Measurements from ENCODE around the gene VGLL4. TPM values are rescaled to one million over a fixed set of nuclear protein-coding genes. Genes with fewer than 3 reads are reported as not detected.

VGLL4 gene
- polyA plus RNA-seq, 3 donors: 96.2 to 115 (median 106) TPM

DNA sequence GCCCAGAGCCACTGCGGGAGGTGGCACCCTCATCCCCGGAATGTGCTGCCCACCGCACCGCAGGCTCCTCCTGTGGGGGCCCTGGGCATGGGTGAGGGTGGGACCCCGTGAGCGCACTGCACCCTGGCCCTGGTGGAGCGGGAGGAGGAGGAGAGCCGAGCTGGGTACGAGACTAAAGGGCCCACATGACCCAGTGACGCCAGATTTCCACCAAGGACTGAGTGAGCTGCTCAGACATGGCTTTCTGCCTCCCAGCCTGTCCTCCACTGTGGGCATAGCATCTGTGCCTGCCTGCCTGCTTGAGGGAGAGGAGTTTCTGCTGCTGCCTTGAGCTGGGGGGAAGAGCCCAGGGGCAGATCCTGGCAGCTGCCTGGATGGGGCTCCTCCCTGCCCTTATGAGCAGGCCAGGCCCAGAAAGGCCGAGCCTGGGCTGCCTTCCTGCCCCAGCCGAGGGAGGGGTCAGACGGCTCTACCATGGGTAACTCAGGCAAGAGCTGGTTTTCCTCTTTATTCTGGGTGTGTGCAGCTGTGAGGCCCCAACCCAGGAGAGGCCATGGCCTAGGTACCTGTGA, 88.4 kb downstream of the VGLL4 start:
- DNase-seq: no peak

DNA sequence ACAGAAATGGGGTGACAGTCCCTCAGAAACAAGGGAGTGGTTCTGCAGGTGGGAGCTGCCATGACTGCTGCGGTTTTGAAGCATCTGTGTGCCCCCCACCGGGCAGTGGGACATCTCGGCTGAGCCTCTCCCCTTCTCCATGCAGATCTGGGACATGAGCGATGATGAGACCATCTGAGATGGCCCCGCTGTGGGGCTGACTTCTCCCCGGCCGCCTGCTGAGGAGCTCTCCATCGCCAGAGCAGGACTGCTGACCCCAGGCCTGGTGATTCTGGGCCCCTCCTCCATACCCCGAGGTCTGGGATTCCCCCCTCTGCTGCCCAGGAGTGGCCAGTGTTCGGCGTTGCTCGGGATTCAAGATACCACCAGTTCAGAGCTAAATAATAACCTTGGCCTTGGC, 89.0 kb downstream of the VGLL4 start:
- DNase-seq: no peak

- DNase-seq: no peak
Observed at GRCh38 chr3:11554236-11554610, 89.5 kb downstream of the VGLL4 start.

- no peak for DNase-seq
Observed at GRCh38 chr3:11553436-11554235, 90.1 kb downstream of the VGLL4 start.

DNA sequence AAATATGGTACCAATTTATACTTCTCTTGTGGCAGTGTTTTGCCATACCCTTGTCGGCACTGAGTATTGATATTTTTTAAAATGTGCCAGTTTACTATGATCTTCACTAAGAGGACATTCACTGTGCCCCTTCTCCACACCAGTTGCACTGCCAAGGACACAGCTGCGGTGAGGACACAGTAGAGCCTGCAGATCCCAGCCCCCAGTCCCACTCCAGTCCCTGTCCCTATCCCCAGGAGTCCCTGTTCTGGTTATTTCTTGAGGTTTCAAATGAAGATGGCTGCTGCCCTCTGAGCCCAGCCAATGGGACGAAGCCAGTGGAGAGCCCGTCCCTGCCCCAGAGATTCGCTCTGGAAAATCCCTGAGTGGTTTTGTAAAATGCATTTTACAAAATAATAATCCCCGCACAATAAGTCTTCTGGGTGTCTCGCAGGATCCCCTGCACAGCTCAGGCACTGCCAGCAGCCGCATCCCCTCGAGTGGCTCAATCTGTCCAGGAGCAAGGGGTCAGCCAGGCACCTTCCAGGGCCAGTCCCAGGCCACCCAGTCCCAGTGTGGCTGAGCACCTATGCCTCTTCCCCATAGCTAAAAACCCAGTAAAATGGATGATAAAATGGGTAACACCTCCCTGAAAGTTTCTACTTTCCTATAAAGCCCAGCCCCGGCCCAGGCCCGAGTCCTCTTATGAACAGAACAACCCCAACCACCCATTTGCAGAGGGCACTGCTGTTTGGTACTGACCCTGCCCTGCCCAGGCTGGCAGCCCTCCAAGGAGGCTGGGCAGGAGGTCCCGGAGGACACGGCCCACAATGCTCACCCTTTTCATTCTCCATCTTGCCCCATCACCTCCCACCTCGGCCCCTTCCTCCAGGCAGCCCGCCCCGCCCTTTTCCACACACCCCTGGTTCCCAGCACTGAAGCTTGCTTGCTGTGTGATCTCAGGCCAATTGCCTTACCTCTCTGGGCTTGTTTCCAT, 91.1 kb downstream of the VGLL4 start:
- no peak for DNase-seq

DNA sequence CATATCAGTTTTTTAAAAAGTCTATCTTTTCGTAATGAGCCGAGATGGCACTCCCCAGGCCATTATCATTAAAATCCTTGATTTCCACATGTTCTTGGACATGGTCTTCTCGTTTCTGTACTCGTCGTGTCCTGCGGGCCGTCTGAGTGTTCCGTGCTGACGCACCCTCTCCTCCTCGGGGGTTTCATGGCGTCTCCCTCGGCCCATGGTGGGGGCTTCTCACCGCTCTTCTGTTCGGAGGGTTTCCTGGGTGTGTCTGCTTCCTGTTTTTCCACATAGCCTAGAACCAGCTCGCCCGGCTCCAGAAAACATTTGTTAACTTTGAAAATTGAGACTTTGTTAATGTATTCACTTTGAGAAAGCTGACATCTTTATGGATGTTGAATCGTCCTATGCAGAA, 92.7 kb downstream of the VGLL4 start:
- DNase-seq: no peak

GRCh38 chr3:11549580-11550140, 94.1 kb downstream of the VGLL4 start:
- DNase-seq: no peak

- DNase-seq: no peak
Observed at GRCh38 chr3:11548721-11549131, 95.0 kb downstream of the VGLL4 start.

- DNase-seq: no peak
Observed at GRCh38 chr3:11547498-11547897, 96.2 kb downstream of the VGLL4 start.

- DNase-seq: no peak
Observed at GRCh38 chr3:11546657-11547302, 96.9 kb downstream of the VGLL4 start.

GRCh38 chr3:11545186-11545851, 98.4 kb downstream of the VGLL4 start:
- no peak for DNase-seq

GRCh38 chr3:11544412-11545181, 99.1 kb downstream of the VGLL4 start:
- no peak for DNase-seq

DNA sequence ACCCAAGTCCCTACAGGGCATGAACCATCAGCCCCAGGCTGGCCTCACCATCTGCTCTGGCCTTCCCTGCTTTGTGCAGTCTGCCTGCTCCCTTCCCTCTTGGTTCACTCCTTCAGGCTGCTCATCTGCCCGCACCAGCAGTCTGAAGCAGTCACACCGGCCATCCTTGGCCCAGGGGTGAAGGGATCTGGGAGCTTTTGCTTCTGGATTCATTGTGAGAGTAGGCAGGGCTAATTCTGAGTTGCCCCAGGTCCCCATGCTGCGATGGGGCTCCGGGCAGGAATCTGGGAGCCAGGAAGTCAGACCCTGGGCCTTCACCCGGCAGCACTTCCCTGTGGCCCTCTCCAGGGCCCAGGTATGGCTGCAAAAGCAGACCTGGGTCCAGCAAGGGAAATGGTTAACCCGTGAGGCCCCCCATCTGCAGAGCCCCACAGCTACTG, 99.7 kb downstream of the VGLL4 start:
- no peak for DNase-seq

DNA sequence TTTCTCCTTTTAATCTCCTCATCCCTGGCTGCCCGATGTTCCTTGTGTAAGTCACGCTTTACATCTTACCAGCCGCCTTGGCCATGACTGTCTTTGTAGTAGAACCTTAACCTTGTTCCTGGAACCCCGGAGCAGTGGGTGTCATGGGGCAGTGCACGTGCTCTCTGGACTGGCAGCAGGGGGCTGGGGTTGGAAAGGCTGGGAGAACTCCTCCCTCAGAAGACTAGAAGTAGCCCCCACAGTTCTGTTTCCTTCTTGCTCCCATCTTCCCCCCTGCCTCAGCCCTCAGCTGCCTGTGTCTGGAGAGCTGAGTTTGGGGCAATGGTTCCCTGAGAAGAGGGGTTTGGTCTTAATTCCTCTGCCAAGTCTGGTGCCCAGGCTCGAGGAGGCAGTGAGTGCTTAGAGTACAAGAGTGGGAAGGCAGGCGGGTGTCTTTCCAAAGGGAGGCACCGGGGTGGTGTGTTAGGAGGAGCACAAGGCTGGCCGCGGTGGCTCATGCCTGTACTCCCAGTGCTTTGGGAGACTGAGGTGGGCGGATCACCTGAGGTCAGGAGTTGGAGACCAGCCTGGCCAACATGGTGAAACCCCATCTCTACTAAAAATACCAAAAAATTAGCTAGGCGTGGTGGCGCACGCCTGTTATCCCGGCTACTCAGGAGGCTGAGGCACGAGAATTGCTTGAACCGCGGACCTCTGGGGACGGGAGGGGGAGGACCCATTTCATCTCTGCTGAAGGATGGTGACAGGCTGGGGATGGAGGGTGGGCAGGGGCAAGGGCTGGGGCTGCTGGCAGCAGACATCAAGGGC, 100.4 kb downstream of the VGLL4 start:
- DNase-seq: no peak

DNA sequence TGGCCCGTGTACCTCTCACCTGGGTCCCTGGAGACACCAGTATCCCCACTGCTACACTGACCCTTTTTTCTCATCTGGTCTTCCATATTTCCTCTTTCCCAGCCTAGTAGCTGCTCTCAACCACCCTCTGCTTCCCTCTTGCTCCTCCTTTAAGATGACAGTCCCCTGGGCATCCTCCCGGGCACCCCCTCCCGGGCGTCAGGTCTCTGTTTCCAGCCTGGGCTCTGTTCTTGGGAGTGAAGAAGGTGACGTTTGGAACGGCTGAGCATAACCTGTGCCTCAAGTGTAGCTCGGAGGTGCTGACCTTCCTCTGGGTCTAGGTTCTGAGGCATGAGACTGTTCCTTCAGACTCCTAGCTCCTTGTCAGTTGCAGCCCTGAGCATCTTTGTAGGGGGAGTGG, 101.2 kb downstream of the VGLL4 start:
- no peak for DNase-seq

- no peak for DNase-seq
Observed at GRCh38 chr3:11541321-11542303, 102.1 kb downstream of the VGLL4 start.

DNA sequence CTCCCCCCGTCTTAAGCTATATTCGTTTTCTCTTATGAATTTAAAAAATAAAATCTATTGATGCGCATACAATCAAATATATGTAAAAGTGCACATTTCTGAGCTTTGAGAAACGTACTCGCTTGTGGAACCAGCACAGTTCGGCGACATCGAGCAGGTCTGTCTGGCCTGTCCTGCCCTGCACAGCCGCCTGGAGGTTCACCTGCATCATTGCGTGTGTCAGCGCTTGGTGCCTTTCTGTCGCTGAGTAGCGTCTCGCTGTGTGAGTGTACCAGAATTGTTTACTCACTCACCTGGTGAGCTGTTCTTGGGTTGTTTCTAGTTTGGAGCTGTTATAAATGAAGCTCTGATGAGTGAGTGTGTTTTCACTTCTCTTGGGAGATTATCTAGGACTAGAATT, 104.0 kb downstream of the VGLL4 start:
- no peak for DNase-seq

GRCh38 chr3:11539218-11539617, 104.5 kb downstream of the VGLL4 start:
- DNase-seq: no peak
